Measurements from ENCODE around the gene GLB1L.

The GLB1L gene

DNA sequence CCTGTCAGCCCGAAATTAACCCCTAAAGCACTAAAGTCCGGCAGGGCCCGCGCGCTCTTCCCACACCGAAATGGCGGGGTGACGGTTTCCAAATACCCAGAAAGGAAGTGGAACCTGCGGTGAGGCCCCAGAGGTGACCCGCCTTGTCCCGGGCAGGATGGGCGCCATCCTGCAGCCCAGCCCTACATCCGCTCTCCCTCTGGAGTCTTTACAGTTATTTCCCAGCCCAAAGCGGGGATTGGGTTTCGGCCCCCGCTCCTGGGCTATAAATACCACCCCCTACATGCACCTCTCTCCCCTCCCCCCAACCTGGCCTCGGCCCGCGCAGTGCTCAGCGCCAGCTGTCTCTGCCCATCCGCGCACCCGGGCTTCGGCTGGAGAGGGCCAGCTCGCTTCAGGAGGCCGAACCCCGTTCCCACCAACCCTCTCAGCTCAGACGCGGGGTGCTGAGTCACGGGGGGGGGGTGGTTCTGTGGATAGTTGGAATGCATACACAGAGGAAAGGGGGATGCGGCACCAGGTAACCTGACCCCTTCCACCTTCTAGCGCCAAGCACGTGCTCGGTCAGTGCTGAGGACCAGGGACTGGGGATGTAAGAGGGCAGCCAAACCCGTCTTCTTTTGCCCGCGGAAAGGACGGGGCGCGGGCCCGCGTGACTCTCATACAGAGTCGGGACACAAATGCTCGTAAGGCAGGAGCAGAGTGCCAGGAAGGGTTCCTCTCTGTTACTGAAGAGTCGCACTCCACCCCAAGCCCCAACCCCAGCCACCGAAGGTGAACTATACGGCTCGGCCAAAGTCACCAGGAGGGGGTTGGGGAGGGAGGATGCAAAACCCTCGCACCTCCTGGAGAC lies 7.9 kb upstream of the GLB1L start, which contains the start of gene TUBA4B:
Gene TUBA4B (plus strand): TSS at position 344 of the 853 bp plus-strand sequence. CDS start 165 bp downstream, at position 509.
- DNase-seq (ENCODE audit: low spot score), result peak; percentile 33

- DNase-seq (ENCODE audit: low spot score), result no peak
Observed at GRCh38 chr2:219252570-219252899, 7.3 kb upstream of the GLB1L start.

GRCh38 chr2:219252084-219252483 lies 6.8 kb upstream of the GLB1L start:
- no peak for DNase-seq (ENCODE audit: low spot score)

- DNase-seq (ENCODE audit: low spot score), result no peak
Observed at GRCh38 chr2:219251656-219252055, 6.4 kb upstream of the GLB1L start.

DNA sequence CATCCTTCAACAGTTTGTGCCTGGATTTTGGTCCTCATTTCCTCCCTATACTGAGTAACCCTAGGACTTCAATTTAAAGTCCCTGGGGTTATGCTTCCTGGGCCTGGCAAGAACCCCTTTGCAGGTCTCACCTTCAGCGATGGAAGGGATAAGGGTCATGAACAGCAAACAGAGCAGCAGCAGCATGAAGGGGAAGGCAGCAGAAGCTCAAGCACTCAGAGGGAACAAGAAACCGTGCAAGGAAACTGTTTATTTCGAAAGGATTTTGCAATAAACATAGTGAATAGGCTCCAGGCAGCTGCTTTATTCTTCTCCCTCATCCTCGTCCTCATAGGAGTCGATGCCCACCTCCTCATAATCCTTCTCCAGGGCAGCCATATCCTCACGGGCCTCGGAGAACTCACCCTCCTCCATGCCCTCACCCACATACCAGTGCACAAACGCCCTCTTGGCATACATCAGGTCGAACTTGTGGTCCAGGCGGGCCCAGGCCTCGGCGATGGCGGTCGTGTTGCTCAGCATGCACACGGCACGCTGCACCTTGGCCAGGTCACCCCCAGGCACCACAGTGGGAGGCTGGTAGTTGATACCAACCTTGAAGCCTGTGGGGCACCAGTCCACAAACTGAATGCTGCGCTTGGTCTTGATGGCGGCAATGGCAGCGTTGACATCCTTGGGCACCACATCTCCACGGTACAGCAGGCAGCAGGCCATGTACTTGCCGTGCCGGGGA lies 5.0 kb upstream of the GLB1L start:
- DNase-seq (ENCODE audit: low spot score), result no peak

GRCh38 chr2:219249203-219249980 lies 4.1 kb upstream of the GLB1L start:
- peak; percentile 62 for DNase-seq (ENCODE audit: low spot score)

DNA sequence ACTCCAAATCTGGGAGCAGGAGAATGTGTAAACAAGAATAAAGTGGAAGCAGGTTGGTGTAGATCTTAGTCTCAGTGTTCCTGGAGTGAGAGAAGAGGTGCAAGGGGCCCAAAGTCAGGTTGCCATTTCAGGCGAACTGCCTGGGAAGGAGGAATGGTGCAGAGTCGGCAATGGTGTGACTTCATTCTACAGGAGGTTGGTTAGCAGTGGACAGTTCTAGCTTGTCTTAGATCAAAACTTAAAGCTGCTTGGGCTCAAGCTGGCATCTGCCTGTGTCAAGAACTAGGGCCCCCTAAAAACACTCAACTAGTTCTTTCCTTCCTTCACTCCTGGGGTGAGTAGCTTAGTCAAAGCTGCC lies 3.6 kb upstream of the GLB1L start:
- no peak for DNase-seq (ENCODE audit: low spot score)

DNA sequence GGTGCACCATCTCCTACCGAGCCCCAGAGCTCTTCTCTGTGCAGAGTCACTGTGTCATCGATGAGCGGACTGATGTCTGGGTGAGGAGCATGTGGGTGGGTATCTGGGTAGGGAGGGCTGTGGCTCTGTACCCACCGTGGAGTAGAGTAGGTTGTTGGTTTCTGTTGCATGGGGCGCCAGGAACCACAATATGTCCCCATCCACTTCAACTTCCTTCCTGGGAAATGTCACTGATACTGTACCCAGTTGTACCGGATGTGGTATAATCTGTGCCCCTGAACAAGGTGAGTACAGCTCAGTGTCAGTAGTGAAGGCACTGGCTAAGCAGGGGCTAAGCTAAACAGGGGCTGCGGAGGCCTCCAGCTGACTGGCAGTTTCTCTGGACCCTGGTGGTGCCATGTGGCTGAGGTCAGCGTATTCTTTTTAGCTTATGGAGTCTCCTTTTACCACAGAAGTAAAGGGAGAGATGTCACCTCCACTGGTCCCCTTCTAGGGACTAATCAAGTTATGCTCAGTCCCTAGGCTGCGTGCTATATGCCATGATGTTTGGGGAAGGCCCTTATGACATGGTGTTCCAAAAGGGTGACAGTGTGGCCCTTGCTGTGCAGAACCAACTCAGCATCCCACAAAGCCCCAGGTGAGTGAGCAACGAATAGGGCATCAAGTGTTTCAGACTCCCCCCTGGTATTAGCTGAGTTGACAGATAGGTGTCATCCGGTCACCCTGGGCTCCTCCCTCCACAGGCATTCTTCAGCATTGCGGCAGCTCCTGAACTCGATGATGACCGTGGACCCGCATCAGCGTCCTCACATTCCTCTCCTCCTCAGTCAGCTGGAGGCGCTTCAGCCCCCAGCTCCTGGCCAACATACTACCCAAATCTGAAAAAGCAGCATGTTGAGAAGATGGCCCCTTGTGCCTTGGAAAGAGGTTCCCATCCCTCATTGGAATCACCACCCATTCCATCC lies 2.7 kb upstream of the GLB1L start:
- DNase-seq (ENCODE audit: low spot score), result no peak

- no peak for DNase-seq (ENCODE audit: low spot score)
Observed at GRCh38 chr2:219246559-219246958, 1.3 kb upstream of the GLB1L start.

- no peak for DNase-seq (ENCODE audit: low spot score)
Observed at GRCh38 chr2:219245899-219246230, 621 bp upstream of the GLB1L start.

DNA sequence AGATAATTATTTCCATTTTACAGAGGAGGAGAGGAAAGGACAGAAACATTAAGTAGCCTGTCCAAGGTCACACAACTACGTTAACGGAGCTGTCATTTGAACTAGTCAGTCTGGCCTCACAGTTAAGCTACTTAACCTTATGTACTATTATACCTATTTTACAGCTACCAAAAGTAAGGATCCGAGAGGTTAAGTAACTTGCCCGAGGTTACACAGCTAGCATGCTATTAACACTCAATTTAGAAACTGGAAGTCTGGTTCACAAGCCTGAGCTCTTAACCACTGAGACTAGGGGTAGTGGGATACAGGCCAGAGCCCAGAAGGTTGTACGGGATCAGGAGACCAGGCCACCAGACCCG lies 476 bp downstream of the GLB1L start:
- no peak for DNase-seq (ENCODE audit: low spot score)

DNA sequence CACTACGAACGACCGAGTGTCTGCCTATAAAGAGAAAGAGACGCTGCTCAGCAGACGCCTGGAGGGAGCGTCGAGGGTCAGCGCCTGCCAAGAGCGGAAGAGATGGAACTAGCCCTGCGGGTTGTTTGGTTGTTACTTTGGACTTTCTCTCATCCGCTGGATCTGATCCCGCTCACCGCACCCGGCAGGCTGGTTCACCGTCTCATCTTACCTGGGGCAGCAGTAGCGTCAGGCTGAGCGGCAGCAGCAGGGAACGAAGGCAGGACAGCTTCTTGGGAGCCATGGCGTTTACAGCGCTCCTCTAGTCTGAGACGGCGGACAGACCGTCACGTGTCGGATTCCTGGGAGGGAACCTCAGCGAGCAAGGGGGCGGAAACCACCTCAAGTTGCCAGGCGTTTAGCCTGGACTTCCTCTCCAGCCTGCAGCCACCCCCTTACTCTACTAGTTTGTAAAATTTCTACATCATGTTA lies 1.9 kb downstream of the GLB1L start:
- DNase-seq (ENCODE audit: low spot score), result no peak

DNA sequence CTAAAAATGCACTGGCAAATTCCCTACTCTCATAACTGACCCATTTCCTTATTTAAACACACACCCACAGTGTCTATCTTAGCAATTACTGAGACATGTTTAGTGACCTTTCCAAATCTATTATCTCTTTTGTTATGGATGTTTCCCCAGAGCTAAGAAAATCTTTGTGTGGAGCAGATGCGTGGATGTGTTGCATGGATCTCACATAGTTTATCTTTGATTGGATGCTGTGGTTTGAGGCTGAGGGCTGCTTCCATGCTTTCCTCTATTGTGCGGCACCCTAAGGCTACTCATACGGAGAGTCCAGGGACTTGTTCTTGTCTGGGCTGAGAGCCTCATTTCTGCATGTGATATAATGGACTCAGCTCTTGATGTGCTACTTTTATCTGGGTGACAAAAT lies 10.9 kb downstream of the GLB1L start:
- no peak for DNase-seq (ENCODE audit: low spot score)

DNA sequence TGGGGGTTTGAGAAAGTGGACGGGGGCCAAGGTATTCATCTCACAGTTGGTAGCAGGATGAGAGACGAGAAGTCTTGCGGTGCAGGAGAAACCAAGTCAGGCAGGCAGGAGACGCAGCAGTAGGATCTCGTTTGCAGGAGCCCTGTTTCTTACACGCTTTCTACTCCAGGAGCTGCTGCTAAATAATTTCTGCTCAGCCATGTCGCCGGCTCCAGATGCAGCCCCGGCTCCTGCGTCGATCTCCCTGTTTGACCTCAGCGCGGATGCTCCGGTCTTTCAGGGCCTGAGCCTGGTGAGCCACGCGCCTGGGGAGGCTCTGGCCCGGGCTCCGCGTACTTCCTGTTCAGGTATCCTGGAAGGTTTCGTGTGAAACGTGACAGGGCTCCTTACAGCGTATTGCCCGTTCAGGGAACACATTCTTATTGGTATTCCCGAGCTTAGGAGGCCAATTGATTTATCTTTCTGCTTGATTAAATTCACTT lies 15.1 kb downstream of the GLB1L start:
- no peak for DNase-seq (ENCODE audit: low spot score)

- peak; percentile 99 for DNase-seq (ENCODE audit: low spot score)
Observed at GRCh38 chr2:219229305-219230058, 15.8 kb downstream of the GLB1L start, which contains the start of the genes ANKZF1 and ATG9A. ANKZF1 (plus strand) TSS chr2:219229806; CDS start chr2:219230258, 452 bp downstream. ATG9A (minus strand) TSS chr2:219229636; CDS start chr2:219228024, 1,612 bp downstream.

DNA sequence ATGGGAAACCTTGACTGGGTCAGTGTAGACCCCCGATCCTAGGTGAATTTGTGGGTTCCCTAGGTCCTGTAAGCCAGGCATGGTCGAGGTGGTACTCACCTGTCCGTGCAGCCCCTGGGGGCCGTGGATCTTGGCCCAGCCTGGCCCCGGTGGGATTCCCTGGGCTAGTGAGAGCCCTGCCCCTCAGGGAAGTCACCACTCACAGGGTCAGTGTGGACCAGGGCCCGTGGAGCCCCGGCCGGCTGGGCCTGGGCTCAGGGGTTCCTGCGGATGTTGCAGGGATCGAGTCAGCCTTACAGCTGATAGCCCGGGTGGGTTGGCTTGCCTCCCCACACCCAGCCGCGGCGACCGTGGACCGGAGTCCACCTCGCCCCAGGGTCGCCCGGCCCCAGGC lies 16.3 kb downstream of the GLB1L start:
- DNase-seq (ENCODE audit: low spot score), result no peak

- no peak for DNase-seq (ENCODE audit: low spot score)
Observed at GRCh38 chr2:219228041-219228910, 17.0 kb downstream of the GLB1L start.

DNA sequence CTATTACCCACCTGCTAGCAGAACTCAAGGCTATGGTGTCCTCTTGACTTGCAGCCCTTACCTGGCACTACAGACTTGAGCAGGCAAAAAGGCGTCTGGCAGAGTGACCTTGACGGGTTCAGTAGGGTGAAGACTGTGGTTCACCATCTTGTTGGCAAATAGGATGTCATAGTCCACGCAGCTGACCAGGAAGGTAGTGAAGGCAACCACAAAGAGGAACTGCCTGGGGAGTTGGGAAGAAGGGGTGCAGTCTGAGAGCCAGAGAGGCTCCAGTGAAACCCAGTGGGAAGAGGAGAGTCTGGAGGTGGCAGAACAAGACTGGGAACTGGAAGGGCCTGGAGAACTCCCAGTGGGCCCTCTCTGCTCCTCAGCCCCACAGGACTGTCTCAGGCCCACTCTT lies 19.9 kb downstream of the GLB1L start:
- DNase-seq (ENCODE audit: low spot score), result no peak

DNA sequence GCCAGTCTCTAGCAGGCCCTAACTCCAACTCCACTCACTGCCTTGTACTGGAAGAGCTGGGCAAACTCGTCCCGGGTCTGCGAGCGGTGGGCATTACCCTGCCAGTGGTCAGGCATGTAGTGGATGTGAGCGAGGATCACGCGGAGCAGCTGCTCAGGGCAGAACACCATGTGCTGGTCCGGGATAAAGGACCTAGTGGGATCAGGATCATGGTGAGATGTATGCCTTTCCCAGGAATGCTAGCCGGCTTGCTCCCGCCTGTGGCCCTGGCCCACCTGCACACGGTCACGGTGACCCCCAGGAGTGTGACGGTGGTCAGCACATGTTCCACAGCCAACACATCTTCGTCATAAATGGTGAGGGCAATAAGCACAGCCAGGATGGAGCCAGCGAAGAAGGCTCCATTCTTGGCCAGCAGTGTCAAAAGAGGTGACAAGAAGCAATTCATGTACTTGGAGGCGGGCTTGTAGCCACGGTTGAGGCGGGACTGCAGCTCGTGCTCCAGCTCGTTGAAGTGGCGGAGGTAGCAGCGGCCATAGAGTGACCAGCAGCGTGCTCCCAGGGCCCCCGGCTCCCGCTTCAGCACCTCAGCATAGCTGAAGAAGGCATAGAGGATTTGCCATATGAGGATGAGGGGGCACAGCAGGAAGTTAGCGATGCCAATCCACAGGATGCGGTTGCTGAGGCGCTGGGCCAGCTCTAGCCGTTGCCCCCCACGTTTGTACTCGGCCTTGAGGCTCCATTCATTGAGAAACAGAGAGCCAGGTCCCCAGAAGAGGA lies 21.2 kb downstream of the GLB1L start:
- DNase-seq (ENCODE audit: low spot score), result no peak
